ENCODE results near the gene EGFL6. TPM values are rescaled to one million over a fixed set of nuclear protein-coding genes. Genes with fewer than 3 reads are reported as not detected.

The EGFL6 gene
- total and polyA plus RNA-seq, 7 experiments from 2014 or later: 12.6 TPM; not detected in 6

DNA sequence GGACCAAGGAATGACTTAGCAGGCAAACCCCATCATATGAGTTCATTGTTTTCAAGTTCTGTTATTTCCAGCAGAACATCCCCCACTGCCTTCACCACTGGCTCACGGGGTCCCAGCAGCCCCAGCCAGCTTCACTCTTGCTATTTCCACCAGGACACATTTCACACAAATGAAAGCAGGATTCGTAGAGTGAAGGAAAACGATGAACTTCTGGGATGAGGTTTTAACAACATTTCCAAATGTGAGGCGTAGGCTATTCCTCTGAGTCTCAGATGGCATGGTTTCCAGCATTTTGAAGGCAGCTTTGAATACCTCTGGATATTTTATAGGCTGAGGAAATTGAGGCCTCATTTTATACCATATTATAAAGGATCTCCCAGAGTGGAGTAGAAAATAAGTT is 32.9 kb upstream of the EGFL6 start:
- Mint-ChIP-seq H3K27me3 (no peaks in the 10 kb centered on the region), H3K4me1 (no peaks in the 10 kb centered on the region), H3K27ac (no peak overlapping the region), H3K36me3 (no peaks in the 10 kb centered on the region), H3K4me3 (no peak overlapping the region), H3K9me3 (peaks cover 0 to 2% (median 0%) of the 10 kb centered on the region in 11 donors)
- CTCF ChIA-PET: no interaction called here
- Histone ChIP-seq H3K27ac (ENCODE audit: low read depth, low read length) (no peak overlapping the region), H3K9me3 (ENCODE audit: control insufficient read depth in 2 of 3, low read length in 3 of 3) (no peaks in the 10 kb centered on the region), H3K27me3 (ENCODE audit: control insufficient read depth in 2 of 2, insufficient read depth in 2 of 2, low read length in 2 of 2) (no peaks in the 10 kb centered on the region), H3K4me3 (ENCODE audit: low read length) (no peak overlapping the region), H3K4me1 (ENCODE audit: control insufficient read depth in 2 of 2, insufficient read depth in 2 of 2, low read length in 2 of 2) (no peaks in the 10 kb centered on the region), H3K36me3 (ENCODE audit: control insufficient read depth in 2 of 3, insufficient read depth in 3 of 3, low read length in 3 of 3) (no peaks in the 10 kb centered on the region)
- intact Hi-C loops (cut with micrococcal nuclease): no loop called here
- no peak for DNase-seq
- POLR2A ChIA-PET: no interaction called here
- no peak for ATAC-seq

DNA sequence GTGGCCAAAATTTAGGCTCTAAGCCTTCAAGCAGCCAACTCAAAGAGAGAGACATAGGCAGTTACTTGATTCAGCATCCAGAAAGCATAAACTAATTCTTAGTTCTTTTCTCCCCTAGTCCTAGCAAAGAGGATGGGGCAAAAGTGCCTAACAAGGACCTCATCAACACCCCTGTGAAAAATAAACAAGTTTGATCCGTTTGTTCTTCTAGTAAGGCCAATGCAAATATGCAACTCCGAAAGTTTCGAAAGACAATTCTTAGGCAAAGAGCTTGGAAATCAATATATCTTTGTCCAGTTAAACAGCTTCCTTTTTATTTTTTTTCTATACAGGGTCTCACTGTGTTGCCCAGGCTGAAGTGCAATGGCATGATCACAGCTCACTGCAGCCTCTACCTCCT is 31.0 kb upstream of the EGFL6 start:
- no peak for ATAC-seq
- no peaks in the 10 kb centered on the region for H3K4me1 ChIP-seq (ENCODE audit: control insufficient read depth in 2 of 2, insufficient read depth in 2 of 2, low read length in 2 of 2)
- Mint-ChIP-seq H3K9me3 (peaks cover 0 to 4% (median 0%) of the 10 kb centered on the region in 11 donors), H3K27ac (no peak overlapping the region), H3K4me3 (no peak overlapping the region), H3K36me3 (no peaks in the 10 kb centered on the region), H3K27me3 (no peaks in the 10 kb centered on the region), H3K4me1 (no peaks in the 10 kb centered on the region)
- no peak for DNase-seq
- no peaks in the 10 kb centered on the region for H3K36me3 ChIP-seq (ENCODE audit: control insufficient read depth in 2 of 3, insufficient read depth in 3 of 3, low read length in 3 of 3)
- H3K27me3 ChIP-seq (ENCODE audit: control insufficient read depth in 2 of 2, insufficient read depth in 2 of 2, low read length in 2 of 2): no peaks in the 10 kb centered on the region
- ChIA-PET POLR2A (no interaction called here), CTCF (no interaction called here)
- no peaks in the 10 kb centered on the region for H3K9me3 ChIP-seq (ENCODE audit: control insufficient read depth in 2 of 3, low read length in 3 of 3)
- intact Hi-C loops (cut with micrococcal nuclease): no loop called here
- H3K27ac ChIP-seq (ENCODE audit: low read depth, low read length): no peak overlapping the region
- no peak overlapping the region for H3K4me3 ChIP-seq (ENCODE audit: low read length)

DNA sequence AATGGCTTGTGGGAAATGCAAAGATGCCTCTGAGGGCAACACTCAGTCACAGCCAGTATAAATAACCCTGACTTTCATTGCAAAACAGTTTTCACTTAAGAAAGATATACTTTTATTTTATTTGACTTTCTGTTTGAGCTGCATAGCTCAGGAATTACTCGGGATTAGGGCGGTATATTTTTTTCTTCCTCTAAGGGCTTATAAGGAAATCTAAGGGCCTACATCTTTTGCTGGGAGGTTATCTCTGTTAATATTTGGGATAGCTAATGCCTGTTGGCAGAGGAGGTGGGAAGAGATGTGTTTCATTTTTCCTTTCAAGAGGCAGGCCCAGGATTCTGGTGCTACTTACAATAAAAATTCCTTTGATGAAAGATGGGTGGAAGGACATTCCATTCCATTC is 28.8 kb upstream of the EGFL6 start:
- no peaks in the 10 kb centered on the region for H3K36me3 ChIP-seq (ENCODE audit: control insufficient read depth in 2 of 3, insufficient read depth in 3 of 3, low read length in 3 of 3)
- no peaks in the 10 kb centered on the region for H3K27me3 ChIP-seq (ENCODE audit: control insufficient read depth in 2 of 2, insufficient read depth in 2 of 2, low read length in 2 of 2)
- intact Hi-C loops (cut with micrococcal nuclease): no loop called here
- no peak overlapping the region for H3K27ac ChIP-seq (ENCODE audit: low read depth, low read length)
- Mint-ChIP-seq H3K27me3 (peaks cover 0 to 3% (median 0%) of the 10 kb centered on the region in 5 donors), H3K36me3 (no peaks in the 10 kb centered on the region), H3K4me3 (no peak overlapping the region), H3K4me1 (no peaks in the 10 kb centered on the region), H3K9me3 (peaks cover 0 to 4% (median 0%) of the 10 kb centered on the region in 11 donors), H3K27ac (no peak overlapping the region)
- no peaks in the 10 kb centered on the region for H3K9me3 ChIP-seq (ENCODE audit: control insufficient read depth in 2 of 3, low read length in 3 of 3)
- no peak for DNase-seq
- ChIA-PET CTCF (no interaction called here), POLR2A (no interaction called here)
- H3K4me3 ChIP-seq (ENCODE audit: low read length): no peak overlapping the region
- no peaks in the 10 kb centered on the region for H3K4me1 ChIP-seq (ENCODE audit: control insufficient read depth in 2 of 2, insufficient read depth in 2 of 2, low read length in 2 of 2)
- no peak for ATAC-seq

DNA sequence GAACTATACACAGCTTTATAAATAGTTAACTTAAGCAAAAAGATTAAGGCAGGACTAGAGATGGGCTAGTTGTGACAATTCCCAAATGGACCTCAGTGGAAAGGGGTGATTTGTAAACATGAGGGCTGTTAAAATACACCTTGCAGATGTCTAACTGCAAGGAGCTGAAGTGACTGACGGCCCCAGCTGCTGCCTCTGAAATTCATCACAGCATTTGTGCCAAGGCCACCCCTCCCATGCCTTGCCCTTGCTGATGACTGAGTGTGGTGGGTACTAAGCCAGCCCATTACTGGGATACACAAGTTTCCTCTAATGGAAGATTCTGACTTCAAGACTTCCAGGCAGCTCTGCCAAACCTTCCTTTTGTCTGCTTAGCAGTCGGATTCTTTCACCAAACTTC is 23.7 kb upstream of the EGFL6 start:
- no peaks in the 10 kb centered on the region for H3K36me3 ChIP-seq (ENCODE audit: control insufficient read depth in 2 of 3, insufficient read depth in 3 of 3, low read length in 3 of 3)
- no peak overlapping the region for H3K4me3 ChIP-seq (ENCODE audit: low read length)
- no peaks in the 10 kb centered on the region for H3K9me3 ChIP-seq (ENCODE audit: control insufficient read depth in 2 of 3, low read length in 3 of 3)
- H3K27me3 Mint-ChIP-seq: peaks cover 0 to 12% (median 8%) of the 10 kb centered on the region in 5 donors
- no peaks in the 10 kb centered on the region for H3K4me1 ChIP-seq (ENCODE audit: control insufficient read depth in 2 of 2, insufficient read depth in 2 of 2, low read length in 2 of 2)
- CTCF ChIA-PET: no interaction called here
- no peak for DNase-seq
- POLR2A ChIA-PET: no interaction called here
- no peaks in the 10 kb centered on the region for H3K36me3 Mint-ChIP-seq
- H3K4me3 Mint-ChIP-seq: no peak overlapping the region
- H3K4me1 Mint-ChIP-seq: peaks cover 0 to 5% (median 0%) of the 10 kb centered on the region in 7 donors
- intact Hi-C loops (cut with micrococcal nuclease): no loop called here
- no peak overlapping the region for H3K27ac Mint-ChIP-seq
- H3K27me3 ChIP-seq (ENCODE audit: control insufficient read depth in 2 of 2, insufficient read depth in 2 of 2, low read length in 2 of 2): no peaks in the 10 kb centered on the region
- ATAC-seq: no peak
- H3K27ac ChIP-seq (ENCODE audit: low read depth, low read length): no peak overlapping the region
- peaks cover 0 to 4% (median 0%) of the 10 kb centered on the region in 11 donors for H3K9me3 Mint-ChIP-seq

DNA sequence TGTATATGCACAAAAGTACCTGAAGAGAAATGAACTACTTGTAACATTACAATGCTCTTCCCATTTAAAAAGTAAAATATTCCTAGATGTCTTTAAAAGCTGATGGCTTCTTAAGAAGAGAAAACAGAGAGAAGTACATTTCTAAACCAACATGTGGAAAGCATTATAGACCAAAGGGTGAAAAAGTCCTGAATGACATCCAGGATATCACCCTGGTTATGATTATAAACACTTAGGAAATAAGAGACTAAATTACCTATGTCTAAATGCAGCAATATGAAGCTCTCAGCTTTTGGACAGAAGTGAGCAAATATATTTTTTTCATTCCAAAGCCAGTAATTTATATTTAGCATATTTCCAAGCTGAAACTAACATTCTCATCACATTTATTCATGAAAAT is 21.7 kb upstream of the EGFL6 start:
- Mint-ChIP-seq H3K4me3 (no peak overlapping the region), H3K27me3 (peaks cover 0 to 12% (median 8%) of the 10 kb centered on the region in 5 donors), H3K27ac (no peak overlapping the region), H3K4me1 (peaks cover 0 to 5% (median 0%) of the 10 kb centered on the region in 7 donors), H3K9me3 (peaks cover 0 to 1% (median 0%) of the 10 kb centered on the region in 11 donors), H3K36me3 (no peaks in the 10 kb centered on the region)
- ATAC-seq (no peak), DNase-seq (no peak)
- Histone ChIP-seq H3K36me3 (ENCODE audit: control insufficient read depth in 2 of 3, insufficient read depth in 3 of 3, low read length in 3 of 3) (no peaks in the 10 kb centered on the region), H3K9me3 (ENCODE audit: control insufficient read depth in 2 of 3, low read length in 3 of 3) (no peaks in the 10 kb centered on the region), H3K4me1 (ENCODE audit: control insufficient read depth in 2 of 2, insufficient read depth in 2 of 2, low read length in 2 of 2) (no peaks in the 10 kb centered on the region), H3K27me3 (ENCODE audit: control insufficient read depth in 2 of 2, insufficient read depth in 2 of 2, low read length in 2 of 2) (no peaks in the 10 kb centered on the region), H3K27ac (ENCODE audit: low read depth, low read length) (no peak overlapping the region), H3K4me3 (ENCODE audit: low read length) (no peak overlapping the region)
- ChIA-PET POLR2A (no interaction called here), CTCF (no interaction called here)
- intact Hi-C loops (cut with micrococcal nuclease): no loop called here

DNA sequence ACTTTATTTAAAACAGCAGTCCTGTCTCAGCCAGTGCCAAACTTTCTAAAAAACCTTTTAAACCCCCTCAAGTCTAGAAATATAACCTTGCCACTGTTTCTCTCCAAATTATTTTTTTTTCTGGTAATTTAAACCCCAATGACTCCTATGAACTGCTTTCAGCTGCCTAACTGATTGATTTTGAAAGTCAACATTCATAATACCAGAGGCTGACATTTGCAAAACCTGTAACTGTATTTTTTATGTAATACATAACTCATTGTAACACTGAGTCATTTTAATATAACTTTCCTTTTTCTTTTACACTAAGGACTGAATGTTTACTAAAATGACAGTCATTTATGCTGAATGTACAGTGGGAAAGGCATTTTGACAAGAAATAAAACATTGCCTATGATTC is 19.1 kb upstream of the EGFL6 start:
- H3K4me3 ChIP-seq (ENCODE audit: low read length): no peak overlapping the region
- H3K27ac ChIP-seq (ENCODE audit: low read depth, low read length): no peak overlapping the region
- no peaks in the 10 kb centered on the region for H3K36me3 ChIP-seq (ENCODE audit: control insufficient read depth in 2 of 3, insufficient read depth in 3 of 3, low read length in 3 of 3)
- H3K27me3 ChIP-seq (ENCODE audit: control insufficient read depth in 2 of 2, insufficient read depth in 2 of 2, low read length in 2 of 2): no peaks in the 10 kb centered on the region
- peaks cover 0 to 3% (median 0%) of the 10 kb centered on the region in 11 donors for H3K9me3 Mint-ChIP-seq
- peaks cover 0 to 13% (median 8%) of the 10 kb centered on the region in 5 donors for H3K27me3 Mint-ChIP-seq
- H3K36me3 Mint-ChIP-seq: no peaks in the 10 kb centered on the region
- no peak overlapping the region for H3K27ac Mint-ChIP-seq
- ChIA-PET POLR2A (no interaction called here), CTCF (no interaction called here)
- no peaks in the 10 kb centered on the region for H3K9me3 ChIP-seq (ENCODE audit: control insufficient read depth in 2 of 3, low read length in 3 of 3)
- DNase-seq (no peak), ATAC-seq (no peak)
- H3K4me3 Mint-ChIP-seq: no peak overlapping the region
- intact Hi-C loops (cut with micrococcal nuclease): no loop called here
- no peaks in the 10 kb centered on the region for H3K4me1 ChIP-seq (ENCODE audit: control insufficient read depth in 2 of 2, insufficient read depth in 2 of 2, low read length in 2 of 2)
- peaks cover 0 to 5% (median 0%) of the 10 kb centered on the region in 7 donors for H3K4me1 Mint-ChIP-seq

DNA sequence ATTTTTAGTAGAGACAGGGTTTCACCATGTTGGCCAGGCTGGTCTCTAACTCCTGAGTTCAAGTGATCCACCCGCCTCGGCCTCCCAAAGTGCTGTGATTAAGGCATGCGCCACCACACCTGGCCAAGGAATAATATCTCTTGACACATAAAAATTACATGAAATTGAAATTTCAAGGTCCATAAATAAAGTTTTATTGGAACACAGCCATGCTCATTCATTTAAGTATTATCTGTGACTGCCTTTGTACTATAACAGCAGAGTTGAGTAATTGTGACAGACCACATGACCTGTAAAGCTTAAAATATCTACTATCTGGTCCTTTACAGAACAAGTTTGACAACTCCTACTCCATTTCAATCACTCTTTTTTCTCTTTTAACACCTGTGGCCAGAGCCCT is 17.8 kb upstream of the EGFL6 start:
- Mint-ChIP-seq H3K4me3 (no peak overlapping the region), H3K4me1 (peaks cover 0 to 5% (median 0%) of the 10 kb centered on the region in 7 donors), H3K27me3 (peaks cover 0 to 17% (median 8%) of the 10 kb centered on the region in 5 donors), H3K9me3 (peaks cover 0 to 3% (median 0%) of the 10 kb centered on the region in 11 donors), H3K36me3 (no peaks in the 10 kb centered on the region), H3K27ac (no peak overlapping the region)
- ATAC-seq (no peak), DNase-seq (no peak)
- Histone ChIP-seq H3K27ac (ENCODE audit: low read depth, low read length) (no peak overlapping the region), H3K9me3 (ENCODE audit: control insufficient read depth in 2 of 3, low read length in 3 of 3) (no peaks in the 10 kb centered on the region), H3K4me1 (ENCODE audit: control insufficient read depth in 2 of 2, insufficient read depth in 2 of 2, low read length in 2 of 2) (no peaks in the 10 kb centered on the region), H3K4me3 (ENCODE audit: low read length) (no peak overlapping the region), H3K27me3 (ENCODE audit: control insufficient read depth in 2 of 2, insufficient read depth in 2 of 2, low read length in 2 of 2) (no peaks in the 10 kb centered on the region), H3K36me3 (ENCODE audit: control insufficient read depth in 2 of 3, insufficient read depth in 3 of 3, low read length in 3 of 3) (no peaks in the 10 kb centered on the region)
- CTCF ChIA-PET: no interaction called here
- POLR2A ChIA-PET: no interaction called here
- intact Hi-C loops (cut with micrococcal nuclease): no loop called here
